H9 (cell line): Measurements from ENCODE around the gene HHAT. TPM values are rescaled to one million over a fixed set of nuclear protein-coding genes. Genes with fewer than 3 reads are reported as not detected.

Source experiments
- DNase-seq: peaks from one replicate; pipeline ENCODE4 v3.0.0-alpha.2; 2017
- H2AFZ ChIP-seq: one replicate; pipeline ENCODE4 v1.6.1; 2013; ENCODE audit warnings: mild to moderate bottlenecking, low read length, control low read depth, moderate library complexity
- H2AK5ac ChIP-seq: 2 replicates; pipeline ENCODE4 v1.6.1; 2013; ENCODE audit warnings: low read length, control low read depth, mixed read lengths; ENCODE audit not compliant: insufficient read length
- H2BK120ac ChIP-seq: one replicate; pipeline ENCODE4 v1.6.1; 2013; ENCODE audit warnings: low read depth, mild to moderate bottlenecking, low read length, control low read depth, inconsistent platforms; ENCODE audit not compliant: poor library complexity, severe bottlenecking
- H2BK12ac ChIP-seq: 2 replicates; pipeline ENCODE4 v1.6.1; 2013; ENCODE audit warnings: low read length, control low read depth, mixed read lengths, low read depth; ENCODE audit not compliant: insufficient read length
- H2BK15ac ChIP-seq: 2 replicates; pipeline ENCODE4 v1.6.1; 2013; ENCODE audit warnings: low read depth, low read length, control low read depth
- H2BK20ac ChIP-seq: one replicate; pipeline ENCODE4 v1.6.1; 2013; ENCODE audit warnings: low read depth, mild to moderate bottlenecking, low read length, control low read depth, inconsistent platforms; ENCODE audit not compliant: poor library complexity, severe bottlenecking
- H2BK5ac ChIP-seq: 2 replicates; pipeline ENCODE4 v1.6.1; 2013; ENCODE audit warnings: low read length, control low read depth, mixed read lengths; ENCODE audit not compliant: insufficient read length
- H3K14ac ChIP-seq: 2 replicates; pipeline ENCODE4 v1.6.1; 2013; ENCODE audit warnings: low read length, control low read depth; ENCODE audit not compliant: insufficient read depth
- H3K18ac ChIP-seq: 2 replicates; pipeline ENCODE4 v1.6.1; 2013; ENCODE audit warnings: low read depth, mild to moderate bottlenecking, mixed read lengths, low read length, control low read depth; ENCODE audit not compliant: insufficient read length
- H3K23ac ChIP-seq: 2 replicates; pipeline ENCODE4 v1.6.1; 2013; ENCODE audit warnings: low read length, control low read depth, mixed read lengths, low read depth; ENCODE audit not compliant: insufficient read length
- H3K23me2 ChIP-seq: 2 replicates; pipeline ENCODE4 v1.6.1; 2013; ENCODE audit warnings: low read depth, mild to moderate bottlenecking, mixed read lengths, low read length, control low read depth; ENCODE audit not compliant: insufficient read length, poor library complexity, severe bottlenecking
- H3K27ac ChIP-seq: 2 replicates; pipeline ENCODE4 v1.5.1; 2013; ENCODE audit warnings: low read length, control low read depth, mixed read lengths, low read depth; ENCODE audit not compliant: insufficient read length
- H3K27me3 ChIP-seq: 2 replicates; pipeline ENCODE4 v1.6.1; 2013; ENCODE audit warnings: low read length, control low read depth, inconsistent platforms; ENCODE audit not compliant: insufficient read depth
- H3K4ac ChIP-seq: 2 replicates; pipeline ENCODE4 v1.6.1; 2013; ENCODE audit warnings: low read depth, mild to moderate bottlenecking, control low read depth, inconsistent platforms, low read length, moderate library complexity
- H3K4me1 ChIP-seq: 2 replicates; pipeline ENCODE4 v1.6.1; 2013; ENCODE audit warnings: low read length, control low read depth, inconsistent platforms; ENCODE audit not compliant: insufficient read depth
- H3K4me2 ChIP-seq: 2 replicates; pipeline ENCODE4 v1.6.1; 2013; ENCODE audit warnings: low read length, control low read depth, mixed read lengths; ENCODE audit not compliant: insufficient read length, insufficient read depth
- H3K56ac ChIP-seq: 2 replicates; pipeline ENCODE4 v1.6.1; 2013; ENCODE audit warnings: low read depth, mild to moderate bottlenecking, mixed read lengths, low read length, control low read depth; ENCODE audit not compliant: insufficient read length
- H3K79me1 ChIP-seq: 2 replicates; pipeline ENCODE4 v1.6.1; 2013; ENCODE audit warnings: low read depth, mild to moderate bottlenecking, moderate library complexity, low read length, control low read depth, inconsistent platforms; ENCODE audit not compliant: insufficient read depth, poor library complexity, severe bottlenecking
- H3K79me2 ChIP-seq: 2 replicates; pipeline ENCODE4 v1.6.1; 2013; ENCODE audit warnings: low read length, control low read depth, inconsistent platforms; ENCODE audit not compliant: insufficient read depth
- H3K9ac ChIP-seq: 2 replicates; pipeline ENCODE4 v1.6.1; 2013; ENCODE audit warnings: low read length, control low read depth, mixed read lengths; ENCODE audit not compliant: insufficient read length; ENCODE audit errors: extremely low read depth
- H3K9me3 ChIP-seq: one replicate; pipeline ENCODE4 v1.6.1; 2013; ENCODE audit warnings: low read depth, low read length, inconsistent platforms; ENCODE audit not compliant: control insufficient read depth
- H3T11ph ChIP-seq: one replicate; pipeline ENCODE4 v1.6.1; 2013; ENCODE audit warnings: mild to moderate bottlenecking, low read length, control low read depth, inconsistent platforms
- H4K20me1 ChIP-seq: one replicate; pipeline ENCODE4 v1.6.1; 2013; ENCODE audit not compliant: control insufficient read depth, insufficient read length, insufficient read depth
- H4K5ac ChIP-seq: 2 replicates; pipeline ENCODE4 v1.6.1; 2013; ENCODE audit warnings: low read depth, mild to moderate bottlenecking, mixed read lengths, low read length, control low read depth; ENCODE audit not compliant: insufficient read length
- H4K8ac ChIP-seq: replicated peaks from 2 replicates; pipeline ENCODE4 v1.6.1; 2013; ENCODE audit warnings: low read length, control low read depth, mixed read lengths, low read depth; ENCODE audit not compliant: insufficient read length
- H4K91ac ChIP-seq: 2 replicates; pipeline ENCODE4 v1.6.1; 2013; ENCODE audit warnings: low read depth, mild to moderate bottlenecking, moderate library complexity, mixed read lengths, low read length, control low read depth; ENCODE audit not compliant: insufficient read length
- H3K27ac Mint-ChIP-seq, 3 experiments: 2 replicates in 2 of 3; 3 replicates in 1 of 3; pipeline ENCODE4 v1.8.0; 2020 to 2021; ENCODE audit warnings: mixed read lengths in 3 of 3, mild to moderate bottlenecking in 1 of 3, moderate library complexity in 1 of 3
- H3K27me3 Mint-ChIP-seq: 2 replicates; pipeline ENCODE4 v1.8.0; 2021; ENCODE audit warnings: low read depth, mild to moderate bottlenecking, moderate library complexity, mixed read lengths
- H3K36me3 Mint-ChIP-seq, 3 experiments: 2 replicates in 2 of 3; 3 replicates in 1 of 3; pipeline ENCODE4 v1.8.0; 2020 to 2021; ENCODE audit warnings: low read depth in 3 of 3, mixed read lengths in 3 of 3; ENCODE audit not compliant: insufficient read depth in 1 of 3
- H3K4me1 Mint-ChIP-seq, 2 experiments: 2 replicates each; pipeline ENCODE4 v1.8.0; 2020; ENCODE audit warnings: mixed read lengths in 2 of 2
- H3K4me3 Mint-ChIP-seq, 2 experiments: 2 replicates in 1 of 2; 3 replicates in 1 of 2; pipeline ENCODE4 v1.8.0; 2020 to 2021; ENCODE audit warnings: mild to moderate bottlenecking in 2 of 2, mixed read lengths in 2 of 2, moderate library complexity in 1 of 2
- H3K9me3 Mint-ChIP-seq, 2 experiments: 2 replicates in 1 of 2; 3 replicates in 1 of 2; pipeline ENCODE4 v1.8.0; 2020; ENCODE audit warnings: mild to moderate bottlenecking in 2 of 2, mixed read lengths in 2 of 2, moderate library complexity in 1 of 2
- CTCF ChIP-seq: fragments of 200-600 bp; sonication (generic); conservative IDR thresholded peaks from 3 replicates; pipeline ENCODE4 v1.8.0; 2021; ENCODE audit warnings: antibody characterized with exemption, mild to moderate bottlenecking
- WGBS: extraction: QIAGEN DNeasy Blood & Tissue Kit; methylation state at CpG from one replicate; pipeline ENCODE4 v1.1.7; 2013; ENCODE audit warnings: missing lambda C conversion rate, low lambda C conversion rate, mixed read lengths; ENCODE audit not compliant: insufficient read length; ENCODE audit errors: extremely low coverage; 5-methylcytosine and 5-hydroxymethylcytosine counted together
- total RNA-seq: library from RNA; stranded (reverse); gene quantifications from 2 replicates; pipeline ENCODE4 v1.2.1, GENCODE V29; 2021

The HHAT gene
- total RNA-seq, 1 experiment from 2014 or later, result 0.48 TPM

GRCh38 chr1:210446479-210446878 lies 117.8 kb downstream of the HHAT start:
- H3K4me3 Mint-ChIP-seq, result no peak overlapping the region
- Histone ChIP-seq H2BK15ac (no peak overlapping the region), H3K4ac (no peak overlapping the region), H4K91ac (no peak overlapping the region), H3K56ac (no peak overlapping the region), H3T11ph (no peak overlapping the region), H3K23ac (no peak overlapping the region), H3K27ac (no peak overlapping the region), H3K18ac (no peak overlapping the region), H2BK120ac (no peak overlapping the region), H2AK5ac (no peak overlapping the region), H3K9me3 (no peaks in the 10 kb centered on the region), H4K20me1 (no peaks in the 10 kb centered on the region), H4K5ac (no peak overlapping the region), H3K79me2 (no peaks in the 10 kb centered on the region), H2BK12ac (no peak overlapping the region), H3K27me3 (no peaks in the 10 kb centered on the region), H3K79me1 (no peaks in the 10 kb centered on the region), H3K4me1 (no peaks in the 10 kb centered on the region), H4K8ac (no peak overlapping the region), H3K14ac (no peak overlapping the region), H3K4me2 (no peak overlapping the region), H3K23me2 (no peaks in the 10 kb centered on the region), H2BK5ac (no peak overlapping the region), H2AFZ (no peak overlapping the region), H2BK20ac (no peak overlapping the region), H3K9ac (no peak overlapping the region)
- H3K36me3 Mint-ChIP-seq, result no peaks in the 10 kb centered on the region
- no peak for TF ChIP-seq CTCF
- H3K9me3 Mint-ChIP-seq, result no peaks in the 10 kb centered on the region; a peak in 1 of 5 replicates
- DNase-seq, result peak; percentile 43
- H3K27ac Mint-ChIP-seq, result peak overlapping the region in 1 of 3 experiments; percentile 1; a peak in 1 of 7 replicates
- no peaks in the 10 kb centered on the region for H3K27me3 Mint-ChIP-seq
- peaks cover 19 to 20% of the 10 kb centered on the region in 2 experiments for H3K4me1 Mint-ChIP-seq
- WGBS, result no CpG with 5 or more reads among the region's 9 CpGs
